Measurements from ENCODE around the gene CELF5. TPM values are rescaled to one million over a fixed set of nuclear protein-coding genes. Genes with fewer than 3 reads are reported as not detected.

The CELF5 gene
- total and polyA plus RNA-seq, 2 experiments from 2014 or later, result 1.1 TPM; not detected in 1

DNA sequence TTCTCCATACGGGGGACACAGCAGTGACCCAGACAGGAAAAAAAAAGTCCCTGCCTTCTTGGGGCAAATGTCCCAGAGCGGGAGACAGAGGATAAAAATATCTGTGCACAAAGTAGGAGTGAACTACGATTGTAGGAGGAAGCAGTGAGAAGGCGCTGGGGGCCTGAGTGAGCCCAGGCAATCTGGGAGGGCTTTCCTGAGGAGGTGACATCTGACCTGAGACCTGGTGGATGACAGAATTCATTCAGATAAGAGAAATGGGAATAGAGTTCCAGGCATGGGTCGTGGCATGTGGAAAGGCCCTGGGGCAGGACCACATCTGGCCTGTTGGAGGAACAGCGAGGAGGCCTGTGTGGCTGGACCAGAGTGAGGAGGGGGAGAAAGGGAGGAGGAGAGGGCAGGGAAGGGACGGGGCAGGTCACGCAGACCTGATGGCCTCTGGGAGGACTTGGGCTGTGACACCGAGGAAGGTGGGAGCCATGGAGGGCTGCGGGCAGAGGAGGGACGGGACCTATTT lies 91.7 kb downstream of the CELF5 start:
- TF ChIP-seq EZH2phosphoT487 (IDR thresholded peaks at IDR 0.05; ENCODE audit: insufficient read depth, low read depth) (no peak), EZH2 (IDR thresholded peaks at IDR 0.05; ENCODE audit: insufficient read depth, poor library complexity, severe bottlenecking) (no peak)
- Histone ChIP-seq H3K9me2 (ENCODE audit: insufficient read depth) (no peaks in the 10 kb centered on the region), H3K36me3 (ENCODE audit: low read depth) (no peaks in the 10 kb centered on the region), H3K4me1 (ENCODE audit: insufficient read depth) (no peaks in the 10 kb centered on the region), H3K27me3 (replicated peaks; ENCODE audit: insufficient read depth) (no peaks in the 10 kb centered on the region; the same call in 1 of the 2 replicates), H3K9me3 (ENCODE audit: low read depth) (no peaks in the 10 kb centered on the region), H3K4me3 (no peak overlapping the region), H2AFZ (no peak overlapping the region), H3F3A (ENCODE audit: insufficient read depth) (peaks cover 4% of the 10 kb centered on the region; the same call in 1 of the 2 replicates), H3K9ac (no peak overlapping the region), H3K79me2 (ENCODE audit: insufficient read depth) (no peaks in the 10 kb centered on the region), H3K27ac (no peak overlapping the region), H4K20me1 (ENCODE audit: insufficient read depth) (no peaks in the 10 kb centered on the region), H3K4me2 (ENCODE audit: unreplicated experiment) (no peak overlapping the region)
- in situ Hi-C loops (cut with MboI), result loop anchor here (25.0 kb wide), 1 partner anchor 296 kb away; the partner anchor contains the start of gene TBXA2R
- WGBS, 2 experiments (ENCODE audit: low coverage in 1 of 2, low lambda C conversion rate in 2 of 2, missing lambda C conversion rate in 2 of 2), result 60 to 72% methylated on average over 6 to 11 of the region's 11 CpGs
- DNase-seq, result no peak

DNA sequence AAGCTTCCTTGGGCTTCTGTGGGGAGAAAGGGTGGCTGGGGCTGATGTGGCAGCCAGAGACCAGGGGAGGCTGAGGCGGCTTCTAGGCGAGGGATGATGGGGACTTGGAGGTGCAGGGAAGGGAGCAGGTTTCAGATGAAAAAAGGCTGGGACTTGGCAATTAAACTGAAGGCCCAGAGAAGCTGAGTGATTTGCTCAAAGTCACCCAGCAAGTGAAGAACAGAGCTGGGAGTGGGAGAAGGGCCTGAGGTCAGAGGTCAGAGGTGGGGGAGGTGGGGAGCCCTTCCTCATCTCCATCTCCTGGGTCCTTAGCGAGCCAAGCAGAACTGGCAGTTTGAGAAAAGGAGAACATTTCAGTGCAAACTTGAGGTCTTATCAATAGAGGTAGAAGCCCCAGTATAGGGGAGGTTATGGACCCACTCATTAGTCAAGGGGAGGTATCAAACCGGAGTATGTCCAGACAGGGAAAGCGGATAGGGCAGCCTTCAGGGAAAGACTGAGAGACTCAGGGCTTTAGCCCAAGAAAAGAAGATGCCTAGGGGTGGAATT lies 92.3 kb downstream of the CELF5 start:
- in situ Hi-C loops (cut with MboI), result loop anchor here (25.0 kb wide), 1 partner anchor 296 kb away; the partner anchor contains the start of gene TBXA2R
- H3K36me3 ChIP-seq (ENCODE audit: low read depth), result no peaks in the 10 kb centered on the region

DNA sequence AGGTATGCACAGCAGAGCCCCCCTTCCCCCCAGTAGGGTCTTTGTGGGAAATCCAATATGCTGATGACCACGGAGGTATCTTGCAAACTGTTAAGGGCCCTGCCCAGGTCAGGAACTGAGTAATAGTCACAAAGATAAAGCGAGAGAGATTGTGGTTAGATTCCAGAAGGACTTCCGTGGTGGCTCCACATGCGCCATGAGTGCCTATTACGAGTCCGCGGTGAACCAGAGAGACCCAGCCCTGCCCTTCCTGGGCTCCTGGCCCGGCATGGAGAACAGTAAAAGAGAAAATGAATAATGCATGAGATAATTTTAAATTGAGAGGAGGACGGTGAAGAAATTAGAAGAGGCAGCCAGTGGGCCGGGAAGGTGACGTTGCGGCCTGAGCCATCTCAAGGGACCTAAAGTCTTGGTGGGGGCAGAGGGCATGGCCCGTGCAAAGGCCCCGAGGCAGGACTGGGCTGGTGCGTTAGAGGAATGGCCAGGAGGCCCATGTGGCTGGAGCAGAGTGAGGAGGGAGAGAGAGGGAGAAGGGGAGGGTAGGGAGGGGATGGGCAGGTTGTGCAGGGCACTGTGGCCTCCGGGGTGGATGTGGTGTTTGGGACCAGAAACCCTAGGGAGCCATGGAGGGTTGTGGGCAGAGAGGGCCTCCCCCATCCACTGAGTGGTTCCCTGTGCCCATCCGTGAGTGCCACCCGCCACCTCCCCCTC lies 95.3 kb downstream of the CELF5 start:
- 38 to 49% methylated on average over 15 to 18 of the region's 18 CpGs for WGBS, 2 experiments (ENCODE audit: low coverage in 1 of 2, low lambda C conversion rate in 2 of 2, missing lambda C conversion rate in 2 of 2)
- H4K20me1 ChIP-seq (ENCODE audit: insufficient read depth), result no peaks in the 10 kb centered on the region
- no peak overlapping the region for H3K9ac ChIP-seq
- no peaks in the 10 kb centered on the region for H3K27me3 ChIP-seq (replicated peaks; ENCODE audit: insufficient read depth)
- H3K9me2 ChIP-seq (ENCODE audit: insufficient read depth), result no peaks in the 10 kb centered on the region
- no peaks in the 10 kb centered on the region for H3K79me2 ChIP-seq (ENCODE audit: insufficient read depth)
- H3K4me1 ChIP-seq (ENCODE audit: insufficient read depth), result no peaks in the 10 kb centered on the region
- no peak overlapping the region for H2AFZ ChIP-seq
- H3K4me3 ChIP-seq, result no peak overlapping the region
- H3F3A ChIP-seq (ENCODE audit: insufficient read depth), result peaks cover 4% of the 10 kb centered on the region; the same call in 1 of the 2 replicates
- H3K4me2 ChIP-seq (ENCODE audit: unreplicated experiment), result no peak overlapping the region
- H3K9me3 ChIP-seq (ENCODE audit: low read depth), result no peaks in the 10 kb centered on the region
- DNase-seq, result peak; percentile 81
- in situ Hi-C loops (cut with MboI), result loop anchor here (25.0 kb wide), 1 partner anchor 293 kb away; the partner anchor contains the start of gene TBXA2R
- no peak overlapping the region for H3K27ac ChIP-seq
- no peak for TF ChIP-seq EZH2phosphoT487 (IDR thresholded peaks at IDR 0.05; ENCODE audit: insufficient read depth, low read depth)
- no peak for TF ChIP-seq EZH2 (IDR thresholded peaks at IDR 0.05; ENCODE audit: insufficient read depth, poor library complexity, severe bottlenecking)
- H3K36me3 ChIP-seq (ENCODE audit: low read depth), result no peaks in the 10 kb centered on the region

More for the DNA sequence above, 92.3 kb downstream of the CELF5 start:
- TF ChIP-seq EZH2phosphoT487 (IDR thresholded peaks at IDR 0.05; ENCODE audit: insufficient read depth, low read depth) (no peak), EZH2 (IDR thresholded peaks at IDR 0.05; ENCODE audit: insufficient read depth, poor library complexity, severe bottlenecking) (no peak)
- Histone ChIP-seq H3K27ac (no peak overlapping the region), H3K4me2 (ENCODE audit: unreplicated experiment) (no peak overlapping the region), H3F3A (ENCODE audit: insufficient read depth) (peaks cover 4% of the 10 kb centered on the region; the same call in 1 of the 2 replicates), H3K4me3 (no peak overlapping the region), H3K4me1 (ENCODE audit: insufficient read depth) (no peaks in the 10 kb centered on the region), H3K9me2 (ENCODE audit: insufficient read depth) (no peaks in the 10 kb centered on the region), H3K9me3 (ENCODE audit: low read depth) (no peaks in the 10 kb centered on the region), H2AFZ (no peak overlapping the region), H3K27me3 (replicated peaks; ENCODE audit: insufficient read depth) (no peaks in the 10 kb centered on the region; the same call in 1 of the 2 replicates), H3K9ac (no peak overlapping the region), H3K79me2 (ENCODE audit: insufficient read depth) (no peaks in the 10 kb centered on the region), H4K20me1 (ENCODE audit: insufficient read depth) (no peaks in the 10 kb centered on the region)
- DNase-seq, result no peak
- 80 to 87% methylated on average over 5 of the region's 5 CpGs for WGBS, 2 experiments (ENCODE audit: low coverage in 1 of 2, low lambda C conversion rate in 2 of 2, missing lambda C conversion rate in 2 of 2)

DNA sequence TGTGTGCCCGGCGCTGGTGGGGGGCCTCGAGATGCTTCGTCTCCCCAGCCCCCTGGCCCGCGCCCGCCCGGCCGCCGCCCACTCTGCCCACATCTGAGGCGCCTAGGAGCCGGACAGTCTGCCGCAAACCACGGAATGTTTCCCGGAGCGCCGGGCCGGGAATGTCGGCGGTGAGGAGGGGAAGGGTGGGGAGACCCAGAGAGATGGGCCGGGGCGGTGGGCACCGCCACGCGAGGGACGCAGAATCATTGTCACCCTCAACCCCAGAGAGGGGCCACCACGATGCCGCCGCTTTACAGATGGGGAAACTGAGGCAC lies 95.9 kb downstream of the CELF5 start:
- DNase-seq, result no peak
- in situ Hi-C loops (cut with MboI), result loop anchor here (25.0 kb wide), 1 partner anchor 292 kb away; the partner anchor contains the start of gene TBXA2R
- TF ChIP-seq EZH2phosphoT487 (IDR thresholded peaks at IDR 0.05; ENCODE audit: insufficient read depth, low read depth) (no peak), EZH2 (IDR thresholded peaks at IDR 0.05; ENCODE audit: insufficient read depth, poor library complexity, severe bottlenecking) (no peak)
- 36 to 38% methylated on average over 10 to 28 of the region's 29 CpGs for WGBS, 2 experiments (ENCODE audit: low coverage in 1 of 2, low lambda C conversion rate in 2 of 2, missing lambda C conversion rate in 2 of 2)
- no peak overlapping the region for H3K4me2 ChIP-seq (ENCODE audit: unreplicated experiment)
- H3K9me2 ChIP-seq (ENCODE audit: insufficient read depth), result no peaks in the 10 kb centered on the region
- no peaks in the 10 kb centered on the region for H3K36me3 ChIP-seq (ENCODE audit: low read depth)
- H3K79me2 ChIP-seq (ENCODE audit: insufficient read depth), result no peaks in the 10 kb centered on the region
- H3K9me3 ChIP-seq (ENCODE audit: low read depth), result no peaks in the 10 kb centered on the region
- H2AFZ ChIP-seq, result no peak overlapping the region
- H3K27me3 ChIP-seq (replicated peaks; ENCODE audit: insufficient read depth), result no peaks in the 10 kb centered on the region
- H3F3A ChIP-seq (ENCODE audit: insufficient read depth), result peaks cover 6% of the 10 kb centered on the region
- no peaks in the 10 kb centered on the region for H4K20me1 ChIP-seq (ENCODE audit: insufficient read depth)
- H3K4me1 ChIP-seq (ENCODE audit: insufficient read depth), result no peaks in the 10 kb centered on the region
- H3K27ac ChIP-seq, result no peak overlapping the region
- no peak overlapping the region for H3K4me3 ChIP-seq
- no peak overlapping the region for H3K9ac ChIP-seq

All from GM23248 (cell line).